Activated CD8-positive, alpha-beta memory T cell treated with anti-CD3 and anti-CD28 coated beads, Interleukin-2, amount 50 U/mL, for 48 hours (primary cell): ENCODE data around the gene FPR3.

Experiments
- DNase-seq: peaks from one replicate; pipeline ENCODE4 v3.0.0-alpha.2; 2020

The FPR3 gene

DNA sequence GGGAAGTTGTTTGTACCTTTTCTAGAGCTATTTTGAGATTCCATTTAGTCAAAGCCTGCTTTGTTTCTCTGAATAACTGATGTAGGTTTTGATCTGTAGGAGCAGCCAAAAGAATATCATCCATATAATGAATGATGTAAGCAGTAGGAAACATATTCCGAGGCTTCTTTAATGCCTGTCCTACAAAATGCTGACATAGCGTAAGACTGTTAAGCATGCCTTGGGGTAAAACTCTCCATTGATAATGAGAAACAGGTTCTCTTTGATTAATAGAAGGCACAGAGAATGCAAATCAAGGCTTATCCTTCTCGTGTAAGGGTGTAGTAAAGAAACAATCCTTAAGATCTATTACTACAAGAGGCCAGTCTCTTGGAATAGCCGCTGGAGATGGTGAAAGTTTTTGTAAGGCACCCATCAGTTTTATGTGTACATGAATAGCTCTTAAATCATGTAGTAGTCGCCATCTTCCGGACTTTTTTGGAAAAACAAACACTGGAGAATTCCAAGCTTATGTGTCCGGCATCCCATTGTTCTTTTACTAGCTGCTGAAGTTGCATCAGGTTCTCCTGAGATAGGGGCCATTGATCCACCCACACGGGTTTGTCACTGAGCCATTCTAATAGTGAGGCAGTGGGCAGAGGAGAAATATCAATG, 13.5 kb downstream of the FPR3 start:
- no peak for DNase-seq

DNA sequence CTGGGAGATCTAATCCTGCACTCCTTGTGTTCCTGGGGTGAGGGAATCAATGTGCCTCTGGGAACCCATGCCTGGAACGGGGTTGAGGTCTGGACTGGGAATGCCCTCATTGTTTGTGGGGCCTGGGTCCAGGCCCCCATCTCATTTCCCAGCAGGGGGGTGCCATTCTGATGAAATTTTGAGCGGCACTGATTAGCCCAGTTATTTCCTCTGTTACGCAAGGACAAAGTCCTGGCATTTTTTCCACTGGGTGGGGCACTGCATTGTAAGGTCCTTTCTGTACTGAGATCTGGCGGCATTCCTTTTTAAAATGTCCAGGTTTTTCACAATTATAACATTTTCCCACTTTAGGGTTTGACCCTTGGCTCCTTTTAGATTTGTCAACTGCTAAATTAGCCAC, 14.8 kb downstream of the FPR3 start:
- no peak for DNase-seq

DNA sequence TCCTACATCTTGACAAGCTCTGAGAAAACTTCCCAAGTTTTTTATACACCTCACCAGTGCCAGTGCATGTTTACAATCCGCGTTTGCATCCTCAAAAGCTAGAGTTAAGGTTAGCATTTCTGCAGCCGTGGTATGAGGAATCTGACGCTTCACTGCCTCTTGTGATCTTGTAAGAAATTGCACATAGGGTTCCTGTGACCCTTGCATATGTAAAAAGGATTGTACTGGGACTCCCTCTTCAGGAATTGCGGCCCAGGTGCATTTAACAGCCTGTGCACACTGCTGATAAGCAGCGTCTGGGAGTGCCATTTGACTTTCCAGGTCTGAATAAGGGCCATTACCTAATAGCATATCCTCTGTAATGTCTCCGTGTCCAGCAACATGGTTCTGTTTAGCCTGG, 15.3 kb downstream of the FPR3 start:
- DNase-seq, result no peak

DNA sequence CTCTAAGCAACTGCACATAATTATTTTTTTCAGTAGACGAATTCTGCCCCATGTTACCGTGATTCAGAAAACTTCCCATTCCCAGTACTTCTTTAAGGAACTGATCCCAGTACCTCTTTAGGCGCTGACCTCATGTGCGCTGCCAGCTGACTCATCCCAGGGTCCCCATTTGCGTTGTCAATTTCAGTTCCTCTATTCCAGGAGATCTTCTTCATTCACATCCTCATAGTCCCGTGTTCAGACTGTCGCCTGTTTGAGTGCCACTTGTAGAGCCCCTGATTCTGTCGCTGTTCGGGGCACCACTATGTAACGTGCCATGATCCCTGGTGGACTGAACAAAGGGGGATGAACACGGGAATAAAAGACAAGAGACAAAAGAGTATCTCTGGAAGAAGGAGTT, 16.4 kb downstream of the FPR3 start:
- no peak for DNase-seq

DNA sequence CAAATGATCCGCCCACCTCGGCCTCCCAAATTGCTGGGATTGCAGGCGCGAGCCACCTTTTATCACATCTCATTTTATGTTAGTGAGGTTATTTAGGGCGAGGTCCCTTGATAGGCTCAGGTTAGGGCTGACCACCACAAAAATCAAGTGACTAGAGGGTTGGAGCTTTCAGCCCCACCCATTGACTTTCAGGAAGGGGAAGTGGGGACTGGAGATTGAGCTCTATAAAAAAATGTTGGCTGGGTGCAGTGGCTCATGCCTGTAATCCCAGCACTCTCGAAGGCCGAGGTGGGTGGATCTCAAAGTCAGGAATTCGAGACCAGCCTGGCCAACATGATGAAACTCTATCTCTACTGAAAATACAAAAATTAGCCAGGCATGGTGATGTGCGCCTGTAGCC, 20.1 kb downstream of the FPR3 start:
- DNase-seq, result no peak

DNA sequence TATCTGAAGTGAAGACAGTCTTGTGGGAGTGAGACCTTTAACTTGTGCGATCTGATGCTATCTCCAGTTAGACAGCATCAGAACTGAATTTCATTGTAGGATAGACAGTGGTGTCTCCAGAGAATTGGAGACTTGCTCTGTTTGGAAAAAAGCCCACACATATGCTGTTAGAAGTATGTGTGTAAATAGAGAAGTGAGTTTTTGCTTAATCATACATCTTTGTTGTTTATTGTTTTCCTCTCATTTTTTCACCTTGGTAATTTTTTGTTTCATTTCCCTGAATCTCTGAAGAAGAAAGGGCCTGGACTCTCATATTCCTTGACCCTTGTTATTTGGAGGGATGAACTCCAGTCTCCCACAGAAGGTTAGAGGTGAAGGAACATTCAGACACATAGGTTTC, 21.8 kb downstream of the FPR3 start:
- no peak for DNase-seq

DNA sequence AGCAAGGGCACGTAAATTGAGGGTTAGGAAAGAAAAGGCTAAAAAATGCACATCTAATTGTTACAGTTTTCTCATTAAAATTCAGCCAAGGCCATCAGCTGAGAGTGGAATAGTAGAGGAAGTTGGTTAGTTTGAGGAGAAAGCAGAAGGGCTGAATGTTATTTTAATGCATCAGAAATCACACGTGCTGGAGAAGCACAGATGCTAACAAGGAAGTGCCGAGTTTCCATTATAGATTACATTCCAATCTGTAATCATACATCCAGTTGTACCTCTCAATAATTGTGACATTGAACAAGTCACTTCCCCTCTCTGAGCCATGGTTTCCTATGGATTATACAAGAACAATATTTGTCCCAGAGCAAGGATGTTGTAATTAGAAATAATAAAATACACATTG, 25.1 kb downstream of the FPR3 start:
- no peak for DNase-seq

DNA sequence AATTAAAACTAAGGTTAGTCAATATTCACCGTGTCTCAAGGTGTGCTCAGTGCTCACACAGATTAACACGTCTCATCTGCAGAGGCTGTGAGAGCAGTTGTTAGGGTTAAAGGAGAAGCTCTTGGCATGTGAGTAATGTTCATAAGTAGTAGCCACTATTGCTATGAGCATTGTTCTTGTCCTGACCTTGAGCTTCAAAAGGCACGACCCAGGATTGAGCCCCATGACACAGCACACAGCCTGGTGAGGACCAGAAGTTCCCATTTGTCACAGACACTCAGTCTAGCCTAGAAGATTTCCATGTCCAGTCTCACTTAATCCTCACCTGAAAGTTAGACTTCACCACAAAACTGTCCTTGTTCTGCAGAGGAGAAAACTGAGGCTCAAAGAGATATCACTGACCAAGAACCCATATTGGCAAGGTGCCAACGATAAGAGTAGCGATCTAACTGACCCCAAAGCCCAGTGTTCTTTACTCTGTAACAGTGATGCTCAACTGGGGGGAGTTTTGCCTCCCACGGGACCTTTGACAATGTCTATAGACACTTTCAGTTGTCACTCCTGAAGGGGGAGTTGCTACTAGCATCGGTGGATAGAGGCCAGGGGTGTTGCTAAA, 26.0 kb downstream of the FPR3 start:
- DNase-seq, result no peak

DNA sequence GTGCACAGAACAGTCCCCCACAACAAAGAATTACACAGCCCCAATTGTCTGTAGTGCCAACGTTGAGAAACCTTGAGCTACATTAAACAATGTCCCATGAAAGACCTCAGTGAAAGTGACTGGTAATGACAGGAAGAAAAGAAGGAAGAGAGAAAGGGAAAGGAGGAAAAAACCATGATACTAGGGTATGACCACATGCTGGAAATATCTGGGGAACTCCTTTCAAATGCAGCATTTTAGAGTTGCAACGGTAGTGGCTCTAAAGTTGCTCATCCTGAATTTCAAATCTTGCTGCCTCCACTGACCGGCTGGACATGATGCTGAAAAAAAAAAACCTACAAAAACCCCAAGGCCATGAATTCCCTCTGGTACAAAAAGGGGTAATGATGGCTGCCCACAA, 26.5 kb downstream of the FPR3 start:
- DNase-seq, result no peak

DNA sequence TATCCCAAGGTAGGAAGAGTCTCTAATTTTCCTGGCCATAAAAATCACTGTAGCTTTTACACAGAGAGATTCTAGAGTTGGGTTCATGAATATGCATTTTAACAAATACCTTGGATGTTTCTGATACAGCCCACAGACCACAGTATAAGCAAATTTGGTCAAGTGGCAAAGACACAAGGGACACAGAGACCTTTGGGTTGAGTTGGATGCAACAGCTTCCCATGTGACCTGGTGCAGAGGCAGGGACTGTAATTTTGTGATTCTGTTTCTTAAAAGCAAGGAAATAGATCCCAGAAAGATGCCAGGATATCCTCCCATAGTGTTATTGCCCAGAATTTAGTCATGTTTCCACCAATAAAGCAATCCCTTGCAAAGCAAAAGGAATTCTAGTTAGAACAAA, 27.0 kb downstream of the FPR3 start:
- no peak for DNase-seq

DNA sequence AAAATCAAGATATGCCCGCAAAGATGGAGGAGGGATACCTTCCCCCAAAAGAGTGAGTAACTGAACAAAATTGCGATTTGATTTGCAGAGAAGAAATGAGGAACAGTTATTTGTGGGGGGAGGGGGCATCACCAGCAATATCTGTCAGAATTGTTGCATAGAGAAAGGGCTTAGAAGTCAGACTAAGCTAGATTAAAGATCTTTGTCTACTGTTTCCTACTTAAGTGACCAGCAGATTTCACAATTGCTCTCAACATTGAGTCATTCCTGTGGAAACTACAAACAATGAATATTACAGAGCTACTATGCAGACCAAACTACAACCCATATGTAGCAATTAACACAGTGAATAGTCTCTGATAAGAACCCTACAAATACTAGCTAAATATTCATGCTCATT, 27.4 kb downstream of the FPR3 start:
- no peak for DNase-seq

DNA sequence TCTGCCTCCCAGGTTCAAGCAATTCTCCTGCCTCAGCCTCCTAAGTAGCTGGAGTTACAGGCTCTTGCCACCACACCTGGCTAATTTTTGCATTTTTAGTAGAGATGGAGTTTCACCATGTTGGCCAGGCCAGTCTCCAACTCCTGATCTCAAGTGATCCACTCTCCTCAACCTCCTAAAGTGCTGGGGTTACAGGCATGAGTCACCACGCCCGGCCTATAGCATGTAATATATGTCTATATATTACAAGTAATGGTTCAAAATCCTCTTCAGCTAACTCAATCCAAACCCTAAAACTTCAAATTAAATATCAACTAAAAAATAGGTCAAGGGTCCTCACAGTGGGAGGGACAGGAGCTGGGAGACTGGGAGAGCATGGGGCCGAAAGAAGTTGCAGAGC, 28.0 kb downstream of the FPR3 start:
- no peak for DNase-seq

DNA sequence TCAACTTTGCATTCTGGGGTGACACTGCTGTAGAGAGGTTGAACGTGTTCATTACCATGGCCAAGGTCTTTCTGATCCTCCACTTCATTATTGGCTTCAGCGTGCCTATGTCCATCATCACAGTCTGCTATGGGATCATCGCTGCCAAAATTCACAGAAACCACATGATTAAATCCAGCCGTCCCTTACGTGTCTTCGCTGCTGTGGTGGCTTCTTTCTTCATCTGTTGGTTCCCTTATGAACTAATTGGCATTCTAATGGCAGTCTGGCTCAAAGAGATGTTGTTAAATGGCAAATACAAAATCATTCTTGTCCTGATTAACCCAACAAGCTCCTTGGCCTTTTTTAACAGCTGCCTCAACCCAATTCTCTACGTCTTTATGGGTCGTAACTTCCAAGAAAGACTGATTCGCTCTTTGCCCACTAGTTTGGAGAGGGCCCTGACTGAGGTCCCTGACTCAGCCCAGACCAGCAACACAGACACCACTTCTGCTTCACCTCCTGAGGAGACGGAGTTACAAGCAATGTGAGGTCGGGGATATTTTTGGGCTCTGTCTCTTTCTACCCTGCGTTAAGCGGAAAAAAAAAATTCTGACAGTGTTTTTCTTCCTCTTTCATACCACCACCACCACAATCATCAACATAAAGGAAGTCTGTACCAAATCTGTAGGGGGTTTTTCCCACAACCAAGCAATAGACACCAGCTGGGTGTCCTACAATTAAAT, 29.5 kb downstream of the FPR3 start:
- DNase-seq, result no peak

DNA sequence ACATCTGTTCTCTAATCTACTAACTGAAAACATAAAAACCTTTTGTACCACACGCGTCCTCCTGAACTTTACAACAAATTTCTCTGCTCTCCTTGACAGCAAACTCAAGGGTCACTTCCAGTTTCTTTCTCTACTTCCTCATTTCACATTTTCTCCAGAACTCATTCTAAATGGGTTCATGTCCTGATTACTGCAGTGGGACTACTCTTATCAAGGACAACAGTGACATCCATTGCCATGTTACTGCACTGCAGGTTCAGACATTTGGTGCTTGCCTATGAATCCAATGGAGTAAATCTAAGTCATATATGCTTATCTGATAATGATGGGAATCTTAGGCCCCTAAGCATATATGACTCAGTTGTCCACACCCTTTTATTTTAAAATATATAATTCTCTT, 35.3 kb downstream of the FPR3 start:
- DNase-seq, result no peak

DNA sequence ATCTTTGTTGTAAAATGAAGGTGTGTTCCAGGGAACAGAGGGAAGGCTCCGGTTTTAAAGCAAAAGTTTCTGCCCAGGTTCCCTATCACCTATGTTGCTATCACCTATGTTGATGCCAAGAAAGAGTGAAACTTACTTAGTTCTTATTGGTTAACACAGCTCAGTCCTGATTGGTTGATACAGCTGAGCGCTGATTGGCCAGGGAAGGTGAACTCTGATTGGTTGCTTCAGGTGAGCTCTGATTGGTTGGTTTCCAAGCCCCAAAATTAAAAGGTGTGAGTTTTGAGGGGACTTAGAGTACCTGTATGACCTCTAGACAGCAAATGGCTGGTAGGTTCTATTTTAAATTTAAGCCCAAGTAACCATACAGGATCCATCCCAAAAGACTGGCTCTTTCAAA, 42.2 kb downstream of the FPR3 start:
- DNase-seq, result no peak

DNA sequence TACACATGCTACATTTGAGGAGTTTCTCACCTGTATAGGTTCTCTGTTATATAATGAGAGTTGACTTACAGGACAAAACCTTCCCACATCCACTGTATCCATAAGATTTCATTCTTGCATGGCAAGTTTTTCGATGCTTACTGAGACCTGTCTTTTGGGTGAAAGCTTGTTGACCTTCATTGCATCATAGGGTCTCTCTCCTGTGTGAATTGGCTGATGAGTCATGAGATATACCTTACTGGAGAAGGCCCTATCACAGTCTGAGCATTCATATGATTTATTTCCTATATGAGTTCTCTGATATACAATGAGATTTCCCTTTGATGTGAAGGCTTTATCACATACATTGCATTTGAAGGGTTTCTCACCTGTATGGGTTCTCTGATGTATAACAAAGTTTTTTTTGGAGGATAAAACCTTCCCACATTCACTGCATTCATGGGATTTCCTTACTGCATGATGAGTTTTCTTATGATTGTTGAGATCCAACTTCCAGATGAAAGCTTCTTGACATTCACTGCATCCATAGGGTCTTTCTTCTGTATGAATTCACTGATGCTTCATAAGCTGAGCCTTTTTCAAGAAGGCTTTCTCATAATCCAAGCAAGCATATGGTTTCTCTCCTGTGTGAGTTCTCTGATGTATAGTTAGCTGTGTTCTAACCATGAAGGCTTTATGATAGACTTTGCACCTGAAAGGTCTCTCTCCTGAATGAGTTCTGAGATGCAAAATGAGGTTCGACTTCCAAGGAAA, 67.1 kb downstream of the FPR3 start:
- no peak for DNase-seq

DNA sequence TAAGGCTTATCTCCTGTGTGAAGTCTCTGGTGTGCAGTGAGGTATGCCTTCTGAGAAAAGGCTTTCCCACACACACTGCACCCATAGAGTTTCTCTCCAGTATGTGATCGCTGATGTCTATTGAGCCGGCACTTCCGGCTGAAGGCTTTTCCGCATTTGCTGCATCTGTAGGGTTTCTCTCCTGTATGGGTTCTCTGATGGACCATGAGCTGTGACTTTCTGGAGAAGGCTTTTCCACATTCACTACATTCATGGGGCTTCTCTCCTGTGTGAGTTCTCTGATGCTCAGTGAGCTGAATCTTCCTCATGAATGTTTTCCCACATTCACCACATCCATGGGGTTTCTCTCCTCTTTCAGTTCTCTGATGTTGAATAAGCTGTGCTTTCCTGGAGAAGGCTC, 78.1 kb downstream of the FPR3 start:
- no peak for DNase-seq
